A549 (cell line): ENCODE results near the gene CGN.

Experiments used
- EP300 ChIP-seq, 2 experiments: fragments of >200 bp; sonication (Bioruptor Twin); formaldehyde crosslinking; IDR thresholded peaks; 2 replicates in 1 of 2; 3 replicates in 1 of 2; pipeline ENCODE4 v1.6.1; 2016 to 2017
- HOXA7 ChIP-seq: fragments of 250-450 bp; sonication (Bioruptor Pico); IDR thresholded peaks from 2 replicates; pipeline ENCODE4 v1.5.0; 2020; ENCODE audit warnings: mild to moderate bottlenecking, moderate library complexity
- POLR2A ChIP-seq: IDR thresholded peaks from 2 replicates; pipeline ENCODE4 v1.6.1; 2012; ENCODE audit warnings: mild to moderate bottlenecking, low read length
- POLR2AphosphoS2 ChIP-seq: conservative IDR thresholded peaks from 2 replicates; pipeline ENCODE4 v1.6.1; 2012; ENCODE audit warnings: low read length, improper control_type of control experiment, inconsistent platforms
- SMC3 ChIP-seq: fragments of >200 bp; sonication (Bioruptor Twin); formaldehyde crosslinking; IDR thresholded peaks from 3 replicates; pipeline ENCODE4 v1.6.1; 2018; ENCODE audit warnings: inconsistent platforms
- SREBF2 ChIP-seq: fragments of 450-650 bp; IDR thresholded peaks from 2 replicates; pipeline ENCODE4 v1.6.1; 2014; ENCODE audit warnings: mild to moderate bottlenecking, moderate library complexity
- TP53 ChIP-seq: fragments of 250-450 bp; sonication (Bioruptor Pico); IDR thresholded peaks from 2 replicates; pipeline ENCODE4 v1.5.0; 2021; ENCODE audit warnings: mild to moderate bottlenecking, moderate library complexity
- TF ChIP-seq, protein P1 (sequence below): fragments of >200 bp; sonication (Bioruptor Twin); formaldehyde crosslinking; IDR thresholded peaks from 3 replicates; pipeline ENCODE4 v1.5.1; 2016
- TF ChIP-seq, protein P2 (sequence below): IDR thresholded peaks from 2 replicates; pipeline ENCODE4 v1.6.1; 2012
- TF ChIP-seq, protein P3 (sequence below): fragments of 200-600 bp; sonication (generic); IDR thresholded peaks from 2 replicates; pipeline ENCODE4 v1.6.1; 2016; ENCODE audit warnings: antibody characterized with exemption, mild to moderate bottlenecking, moderate library complexity

DNA sequence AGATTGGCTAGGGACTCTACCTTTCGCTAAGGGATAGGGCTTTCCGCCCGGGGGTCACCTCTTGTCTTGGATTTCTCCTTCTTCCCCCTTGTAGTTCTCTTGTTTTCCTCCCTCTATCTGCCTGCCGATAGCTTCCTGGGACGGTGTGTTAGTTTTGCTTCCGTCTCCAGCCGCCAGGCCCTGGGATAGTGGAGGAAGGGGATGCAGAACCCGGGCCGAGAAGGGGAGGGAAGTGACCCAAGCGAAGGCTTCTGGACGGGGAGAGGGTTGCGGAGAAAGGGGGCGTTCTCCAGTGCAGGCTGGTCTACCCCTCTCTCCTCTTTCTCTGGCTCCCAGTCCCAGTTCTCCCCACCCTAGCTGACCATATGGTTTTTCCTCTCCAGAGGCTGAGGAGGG lies 29.8 kb downstream of the CGN start:
- TF ChIP-seq, protein P1, sequence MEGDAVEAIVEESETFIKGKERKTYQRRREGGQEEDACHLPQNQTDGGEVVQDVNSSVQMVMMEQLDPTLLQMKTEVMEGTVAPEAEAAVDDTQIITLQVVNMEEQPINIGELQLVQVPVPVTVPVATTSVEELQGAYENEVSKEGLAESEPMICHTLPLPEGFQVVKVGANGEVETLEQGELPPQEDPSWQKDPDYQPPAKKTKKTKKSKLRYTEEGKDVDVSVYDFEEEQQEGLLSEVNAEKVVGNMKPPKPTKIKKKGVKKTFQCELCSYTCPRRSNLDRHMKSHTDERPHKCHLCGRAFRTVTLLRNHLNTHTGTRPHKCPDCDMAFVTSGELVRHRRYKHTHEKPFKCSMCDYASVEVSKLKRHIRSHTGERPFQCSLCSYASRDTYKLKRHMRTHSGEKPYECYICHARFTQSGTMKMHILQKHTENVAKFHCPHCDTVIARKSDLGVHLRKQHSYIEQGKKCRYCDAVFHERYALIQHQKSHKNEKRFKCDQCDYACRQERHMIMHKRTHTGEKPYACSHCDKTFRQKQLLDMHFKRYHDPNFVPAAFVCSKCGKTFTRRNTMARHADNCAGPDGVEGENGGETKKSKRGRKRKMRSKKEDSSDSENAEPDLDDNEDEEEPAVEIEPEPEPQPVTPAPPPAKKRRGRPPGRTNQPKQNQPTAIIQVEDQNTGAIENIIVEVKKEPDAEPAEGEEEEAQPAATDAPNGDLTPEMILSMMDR = no peak
- TF ChIP-seq, protein P2, sequence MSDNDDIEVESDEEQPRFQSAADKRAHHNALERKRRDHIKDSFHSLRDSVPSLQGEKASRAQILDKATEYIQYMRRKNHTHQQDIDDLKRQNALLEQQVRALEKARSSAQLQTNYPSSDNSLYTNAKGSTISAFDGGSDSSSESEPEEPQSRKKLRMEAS = no peak
- TF ChIP-seq SMC3 (no peak), POLR2AphosphoS2 (no peak), EP300 (IDR thresholded peaks at IDR 0.05) (no peak), SREBF2 (no peak), POLR2A (no peak), HOXA7 (CRISPR knock-in tag) (no peak), TP53 (CRISPR knock-in tag) (no peak)
- TF ChIP-seq, protein P3, sequence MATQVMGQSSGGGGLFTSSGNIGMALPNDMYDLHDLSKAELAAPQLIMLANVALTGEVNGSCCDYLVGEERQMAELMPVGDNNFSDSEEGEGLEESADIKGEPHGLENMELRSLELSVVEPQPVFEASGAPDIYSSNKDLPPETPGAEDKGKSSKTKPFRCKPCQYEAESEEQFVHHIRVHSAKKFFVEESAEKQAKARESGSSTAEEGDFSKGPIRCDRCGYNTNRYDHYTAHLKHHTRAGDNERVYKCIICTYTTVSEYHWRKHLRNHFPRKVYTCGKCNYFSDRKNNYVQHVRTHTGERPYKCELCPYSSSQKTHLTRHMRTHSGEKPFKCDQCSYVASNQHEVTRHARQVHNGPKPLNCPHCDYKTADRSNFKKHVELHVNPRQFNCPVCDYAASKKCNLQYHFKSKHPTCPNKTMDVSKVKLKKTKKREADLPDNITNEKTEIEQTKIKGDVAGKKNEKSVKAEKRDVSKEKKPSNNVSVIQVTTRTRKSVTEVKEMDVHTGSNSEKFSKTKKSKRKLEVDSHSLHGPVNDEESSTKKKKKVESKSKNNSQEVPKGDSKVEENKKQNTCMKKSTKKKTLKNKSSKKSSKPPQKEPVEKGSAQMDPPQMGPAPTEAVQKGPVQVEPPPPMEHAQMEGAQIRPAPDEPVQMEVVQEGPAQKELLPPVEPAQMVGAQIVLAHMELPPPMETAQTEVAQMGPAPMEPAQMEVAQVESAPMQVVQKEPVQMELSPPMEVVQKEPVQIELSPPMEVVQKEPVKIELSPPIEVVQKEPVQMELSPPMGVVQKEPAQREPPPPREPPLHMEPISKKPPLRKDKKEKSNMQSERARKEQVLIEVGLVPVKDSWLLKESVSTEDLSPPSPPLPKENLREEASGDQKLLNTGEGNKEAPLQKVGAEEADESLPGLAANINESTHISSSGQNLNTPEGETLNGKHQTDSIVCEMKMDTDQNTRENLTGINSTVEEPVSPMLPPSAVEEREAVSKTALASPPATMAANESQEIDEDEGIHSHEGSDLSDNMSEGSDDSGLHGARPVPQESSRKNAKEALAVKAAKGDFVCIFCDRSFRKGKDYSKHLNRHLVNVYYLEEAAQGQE = no peak
